ENCODE data around the gene CNTNAP4.

CNTNAP4 gene

DNA sequence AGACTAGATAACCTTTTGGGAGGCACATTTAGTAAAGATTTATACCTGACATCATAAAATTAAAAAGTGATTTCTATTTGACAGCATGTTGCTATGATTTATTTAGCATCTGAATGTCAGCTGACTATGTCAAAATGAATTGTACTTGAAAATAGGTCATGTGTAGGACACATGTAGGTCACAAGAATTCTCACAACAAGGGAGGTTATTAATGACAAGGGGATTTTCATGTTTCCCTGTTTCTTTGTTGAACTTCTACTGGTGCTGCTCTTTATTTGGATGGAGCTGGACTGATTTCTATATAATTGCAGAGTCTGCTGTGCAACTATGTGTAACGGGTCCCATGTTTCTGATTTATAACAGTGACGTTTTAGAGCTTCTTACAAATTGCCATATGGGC is 144.4 kb downstream of the CNTNAP4 start:
- TF ChIP-seq, protein P1, sequence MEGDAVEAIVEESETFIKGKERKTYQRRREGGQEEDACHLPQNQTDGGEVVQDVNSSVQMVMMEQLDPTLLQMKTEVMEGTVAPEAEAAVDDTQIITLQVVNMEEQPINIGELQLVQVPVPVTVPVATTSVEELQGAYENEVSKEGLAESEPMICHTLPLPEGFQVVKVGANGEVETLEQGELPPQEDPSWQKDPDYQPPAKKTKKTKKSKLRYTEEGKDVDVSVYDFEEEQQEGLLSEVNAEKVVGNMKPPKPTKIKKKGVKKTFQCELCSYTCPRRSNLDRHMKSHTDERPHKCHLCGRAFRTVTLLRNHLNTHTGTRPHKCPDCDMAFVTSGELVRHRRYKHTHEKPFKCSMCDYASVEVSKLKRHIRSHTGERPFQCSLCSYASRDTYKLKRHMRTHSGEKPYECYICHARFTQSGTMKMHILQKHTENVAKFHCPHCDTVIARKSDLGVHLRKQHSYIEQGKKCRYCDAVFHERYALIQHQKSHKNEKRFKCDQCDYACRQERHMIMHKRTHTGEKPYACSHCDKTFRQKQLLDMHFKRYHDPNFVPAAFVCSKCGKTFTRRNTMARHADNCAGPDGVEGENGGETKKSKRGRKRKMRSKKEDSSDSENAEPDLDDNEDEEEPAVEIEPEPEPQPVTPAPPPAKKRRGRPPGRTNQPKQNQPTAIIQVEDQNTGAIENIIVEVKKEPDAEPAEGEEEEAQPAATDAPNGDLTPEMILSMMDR (IDR thresholded peaks at IDR 0.05; ENCODE audit: insufficient read depth, low read depth, low read length, missing control alignments) = no peak
- H3K4me3 ChIP-seq (ENCODE audit: low read length) = no peak overlapping the region
- DNase-seq (ENCODE audit: low read depth) = no peak

DNA sequence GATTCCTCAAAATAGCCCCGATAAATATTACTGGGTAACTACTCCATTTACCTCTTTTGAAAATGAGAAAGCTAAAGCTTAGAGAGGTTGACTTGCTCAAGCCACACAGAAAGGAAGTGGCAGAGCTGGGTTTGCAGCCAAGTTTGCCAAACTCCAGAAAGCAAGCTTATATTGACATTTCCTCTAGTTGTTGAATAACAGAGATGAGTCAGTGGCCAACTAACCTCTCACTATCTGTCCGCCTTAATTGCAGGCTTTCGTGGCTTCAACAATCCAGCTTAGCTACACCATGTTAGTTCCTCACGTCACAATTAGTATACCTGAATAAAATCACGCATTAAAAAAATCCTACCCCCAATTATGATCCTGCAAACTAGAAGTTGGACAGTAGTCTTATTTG is 151.7 kb downstream of the CNTNAP4 start:
- TF ChIP-seq, protein P1 (IDR thresholded peaks at IDR 0.05; ENCODE audit: insufficient read depth, low read depth, low read length, missing control alignments) = no peak
- H3K4me3 ChIP-seq (ENCODE audit: low read length) = no peak overlapping the region
- peak; percentile 66 for DNase-seq (ENCODE audit: low read depth)

DNA sequence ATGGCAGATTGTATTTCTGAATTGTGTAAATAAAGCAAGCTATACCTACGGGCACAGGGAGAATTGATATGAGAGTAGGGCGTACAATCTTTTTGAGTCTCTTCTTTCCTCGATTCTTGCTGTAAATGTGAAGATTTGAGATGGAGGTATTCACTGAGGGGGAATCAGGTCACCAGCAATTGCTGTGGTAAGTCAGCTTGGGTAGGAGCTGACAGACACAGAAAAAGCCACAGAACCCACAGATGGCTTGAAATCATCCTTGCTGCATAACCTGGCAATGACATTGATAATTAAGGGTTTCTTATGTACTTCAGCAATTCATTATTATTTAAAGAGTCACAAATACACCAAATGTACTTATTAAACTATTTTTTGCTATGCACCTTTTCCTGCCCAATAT is 164.2 kb downstream of the CNTNAP4 start:
- DNase-seq (ENCODE audit: low read depth) = no peak
- H3K4me3 ChIP-seq (ENCODE audit: low read length) = no peak overlapping the region
- TF ChIP-seq, protein P1 (IDR thresholded peaks at IDR 0.05; ENCODE audit: insufficient read depth, low read depth, low read length, missing control alignments) = no peak

DNA sequence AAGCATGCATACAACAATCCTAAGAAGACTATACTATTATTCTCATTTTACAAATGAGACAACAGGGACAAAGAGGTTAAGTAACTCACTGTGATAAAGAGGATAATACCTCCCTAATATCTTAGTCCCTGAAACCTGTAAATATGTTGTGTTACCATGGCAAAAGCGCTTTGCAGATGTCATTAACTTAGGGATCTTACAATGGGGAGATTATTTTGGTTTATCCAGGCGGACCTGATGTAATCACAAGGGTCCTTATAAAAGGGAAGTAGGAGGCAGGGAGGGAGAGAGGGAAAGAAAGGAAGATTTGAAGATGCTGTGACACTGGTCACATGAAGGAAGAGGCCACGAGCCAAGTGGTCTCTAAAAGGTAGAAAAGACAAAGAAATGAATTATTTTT is 164.7 kb downstream of the CNTNAP4 start:
- TF ChIP-seq, protein P1 (IDR thresholded peaks at IDR 0.05; ENCODE audit: insufficient read depth, low read depth, low read length, missing control alignments) = no peak
- no peak overlapping the region for H3K4me3 ChIP-seq (ENCODE audit: low read length)
- no peak for DNase-seq (ENCODE audit: low read depth)

DNA sequence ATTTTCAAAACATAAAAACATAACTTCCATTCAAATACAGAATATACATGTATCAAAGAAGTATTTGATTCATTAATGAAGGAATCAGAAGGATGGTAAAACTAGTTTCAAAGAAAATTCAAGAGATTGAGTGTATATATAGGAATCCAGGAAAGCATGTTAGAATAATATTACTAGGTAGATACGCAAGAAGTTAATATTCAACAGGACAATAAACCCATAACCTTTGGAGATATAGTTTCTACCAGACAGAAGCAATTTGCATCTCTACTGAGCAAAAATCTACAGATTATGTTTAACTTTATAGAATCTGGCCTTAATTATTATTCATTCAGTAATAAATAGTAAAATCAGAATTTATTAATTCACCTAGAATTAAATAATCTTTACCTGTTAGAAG is 166.8 kb downstream of the CNTNAP4 start:
- DNase-seq (ENCODE audit: low read depth) = no peak
- TF ChIP-seq, protein P1 (IDR thresholded peaks at IDR 0.05; ENCODE audit: insufficient read depth, low read depth, low read length, missing control alignments) = no peak
- no peak overlapping the region for H3K4me3 ChIP-seq (ENCODE audit: low read length)

DNA sequence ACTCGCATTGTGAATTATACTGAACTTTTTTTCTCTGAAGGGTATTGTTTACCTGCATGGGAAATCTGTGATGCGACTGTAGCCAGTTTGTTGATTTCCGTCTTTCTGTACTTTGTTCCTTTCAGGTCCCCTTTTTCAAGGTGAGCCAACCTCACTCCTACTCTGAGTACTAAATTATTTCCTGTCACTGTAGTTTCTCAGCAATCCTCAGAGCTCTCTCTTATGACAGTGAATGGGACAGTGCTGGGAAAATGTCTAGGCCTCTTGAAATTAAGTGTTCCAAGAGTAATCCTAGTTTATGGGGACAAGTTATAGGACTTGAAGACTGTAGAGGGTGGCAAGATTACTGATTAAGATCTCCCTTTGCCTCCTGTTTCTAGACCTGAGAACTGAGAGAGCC is 167.6 kb downstream of the CNTNAP4 start:
- TF ChIP-seq, protein P1 (IDR thresholded peaks at IDR 0.05; ENCODE audit: insufficient read depth, low read depth, low read length, missing control alignments) = no peak
- no peak overlapping the region for H3K4me3 ChIP-seq (ENCODE audit: low read length)
- no peak for DNase-seq (ENCODE audit: low read depth)

DNA sequence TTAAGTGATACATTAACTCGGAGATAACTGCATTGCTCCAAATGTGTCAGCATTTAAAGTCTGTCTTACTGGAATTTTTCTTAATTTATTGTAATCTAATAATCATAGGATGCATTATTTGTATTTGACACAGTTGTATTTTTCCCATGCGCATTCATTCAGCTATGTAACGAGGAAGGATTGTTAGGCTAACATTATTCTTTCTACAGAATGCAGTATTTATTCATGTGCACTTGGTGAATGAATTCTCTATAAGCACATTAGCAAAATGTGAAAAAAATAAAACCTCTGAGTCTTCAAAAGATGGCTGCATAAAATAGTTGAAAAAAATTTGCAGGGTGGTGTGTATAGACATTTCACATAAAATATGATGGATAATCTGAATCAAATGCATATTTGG is 168.6 kb downstream of the CNTNAP4 start:
- TF ChIP-seq, protein P1 (IDR thresholded peaks at IDR 0.05; ENCODE audit: insufficient read depth, low read depth, low read length, missing control alignments) = no peak
- H3K4me3 ChIP-seq (ENCODE audit: low read length) = no peak overlapping the region
- no peak for DNase-seq (ENCODE audit: low read depth)

Measured in epithelial cell of esophagus (primary cell).